SK-N-DZ (cell line): Measurements from ENCODE around the gene KCNK7. TPM values are rescaled to one million over a fixed set of nuclear protein-coding genes. Genes with fewer than 3 reads are reported as not detected.
"Not testable (repeated sequence)": the region's sequence is repeated elsewhere in the genome, so short reads cannot be mapped to it uniquely, and the experiment has no call there.

ENCODE experiments used
- DNase-seq: peaks from one replicate; pipeline ENCODE4 v3.0.0-alpha.2; 2015; ENCODE audit warnings: low spot score
- polyA plus RNA-seq, 2 experiments: library from polyadenylated mRNA; depleted of rRNA; stranded (reverse); fragments of >200 nt; gene quantifications; 2 replicates each; pipeline ENCODE4 v1.2.3, GENCODE V29; 2014

Gene KCNK7
- polyA plus RNA-seq (2014; cell fraction: cytosol; rRNA removed), result 0.19 and 0.38 TPM in 2 replicates
- 1.6 and 2.0 TPM in 2 replicates for polyA plus RNA-seq (2014; cell fraction: nucleus; rRNA removed)

- DNase-seq, result no peak
Observed at GRCh38 chr11:65595543-65596281, at the start of gene KCNK7. Gene KCNK7, minus strand, starts transcription at chr11:65595800. Its CDS starts 28 bp downstream, at chr11:65595772.

- no peak for DNase-seq
Observed at GRCh38 chr11:65644837-65645236, 49.2 kb upstream of the KCNK7 start.

GRCh38 chr11:65643971-65644370 is 48.4 kb upstream of the KCNK7 start:
- no peak for DNase-seq

GRCh38 chr11:65642014-65642671 is 46.5 kb upstream of the KCNK7 start:
- no peak for DNase-seq

- DNase-seq, result no peak
Observed at GRCh38 chr11:65641297-65642013, 45.9 kb upstream of the KCNK7 start.

- no peak for DNase-seq
Observed at GRCh38 chr11:65640483-65641296, 45.1 kb upstream of the KCNK7 start.

- DNase-seq, result no peak
Observed at GRCh38 chr11:65639623-65640482, 44.3 kb upstream of the KCNK7 start.

GRCh38 chr11:65639228-65639597 is 43.6 kb upstream of the KCNK7 start:
- not testable (repeated sequence) for DNase-seq

- DNase-seq, result peak; percentile 90
Observed at GRCh38 chr11:65637794-65638419, 42.3 kb upstream of the KCNK7 start, which contains the start of gene SIPA1. Gene SIPA1, plus strand, starts transcription at chr11:65638101. Its CDS starts 2,821 bp downstream, at chr11:65640922.

GRCh38 chr11:65637032-65637557 is 41.5 kb upstream of the KCNK7 start:
- no peak for DNase-seq

- no peak for DNase-seq
Observed at GRCh38 chr11:65636108-65637031, 40.8 kb upstream of the KCNK7 start.

- no peak for DNase-seq
Observed at GRCh38 chr11:65634905-65635731, 39.5 kb upstream of the KCNK7 start.

- DNase-seq, result no peak
Observed at GRCh38 chr11:65634440-65634839, 38.8 kb upstream of the KCNK7 start.

GRCh38 chr11:65634109-65634436 is 38.5 kb upstream of the KCNK7 start:
- DNase-seq, result no peak

GRCh38 chr11:65633390-65634108 is 37.9 kb upstream of the KCNK7 start:
- no peak for DNase-seq

- DNase-seq, result no peak
Observed at GRCh38 chr11:65630215-65630614, 34.6 kb upstream of the KCNK7 start.

- no peak for DNase-seq
Observed at GRCh38 chr11:65629579-65629978, 34.0 kb upstream of the KCNK7 start.
